H1 (cell line): ENCODE results near the gene IRF8. TPM values are rescaled to one million over a fixed set of nuclear protein-coding genes. Genes with fewer than 3 reads are reported as not detected.

Source experiments
- CTCF ChIA-PET: fragments of 300-600 bp; sonication (Branson Sonifier 250); formaldehyde crosslinking; loops from one replicate; lab custom pipeline; 2021; ENCODE audit not compliant: partially characterized antibody; lab: Charles Lee
- POLR2A ChIA-PET: fragments of 300-600 bp; sonication (Branson Sonifier 250); formaldehyde crosslinking; loops from one replicate; lab custom pipeline; 2021; ENCODE audit warnings: inconsistent platforms; ENCODE audit not compliant: partially characterized antibody; lab: Charles Lee
- DNase-seq, 2 experiments: peaks; one replicate each; pipeline versions ENCODE4 v3.0.0 to v3.0.0-alpha.2; 2010 to 2022; ENCODE audit warnings: low spot score in 2 of 2, low read depth in 1 of 2, mixed read lengths in 1 of 2
- FAIRE-seq: peaks from 2 replicates; lab custom pipeline; 2011; peaks lifted over from hg19 to GRCh38; lab: Jason Lieb, UNC
- H2AFZ ChIP-seq: 2 replicates; pipeline ENCODE4 v1.8.1; 2012; ENCODE audit warnings: low read length, inconsistent platforms
- H2AK5ac ChIP-seq: 2 replicates; pipeline ENCODE4 v1.6.1; 2013; ENCODE audit warnings: low read depth, low read length
- H2BK120ac ChIP-seq: replicated peaks from 2 replicates; pipeline ENCODE3; 2013; ENCODE audit warnings: low read depth, low read length, inconsistent platforms
- H2BK12ac ChIP-seq: 2 replicates; pipeline ENCODE4 v1.6.1; 2013; ENCODE audit warnings: low read depth, low read length
- H2BK15ac ChIP-seq: 2 replicates; pipeline ENCODE4 v1.6.1; 2013; ENCODE audit warnings: low read length
- H2BK20ac ChIP-seq: 2 replicates; pipeline ENCODE4 v1.6.1; 2013; ENCODE audit warnings: low read length
- H2BK5ac ChIP-seq: 2 replicates; pipeline ENCODE4 v1.6.1; 2013; ENCODE audit warnings: low read depth, low read length
- H3K14ac ChIP-seq: 2 replicates; pipeline ENCODE4 v1.6.1; 2013; ENCODE audit warnings: inconsistent platforms; ENCODE audit not compliant: insufficient read length
- H3K18ac ChIP-seq: 2 replicates; pipeline ENCODE4 v1.6.1; 2013; ENCODE audit warnings: low read length; ENCODE audit errors: extremely low read depth
- H3K23ac ChIP-seq: 2 replicates; pipeline ENCODE4 v1.6.1; 2013; ENCODE audit warnings: inconsistent platforms; ENCODE audit not compliant: insufficient read length
- H3K23me2 ChIP-seq: 2 replicates; pipeline ENCODE4 v1.6.1; 2013; ENCODE audit warnings: low read depth, low read length
- H3K27ac ChIP-seq: 2 replicates; pipeline ENCODE4 v1.6.1; 2011; ENCODE audit warnings: low read depth, low read length, inconsistent platforms
- H3K27me3 ChIP-seq, 4 experiments: replicated peaks in 1 of 4; 1 replicate in 1 of 4; 2 replicates in 3 of 4; pipeline versions ENCODE4 v1.6.1 to v1.8.1; 2011 to 2013; ENCODE audit warnings: low read length in 3 of 4, mild to moderate bottlenecking in 3 of 4, inconsistent platforms in 2 of 4, mixed read lengths in 2 of 4, moderate library complexity in 1 of 4; ENCODE audit not compliant: control insufficient read depth in 3 of 4, insufficient read depth in 3 of 4; ENCODE audit errors: extremely low read depth in 1 of 4
- H3K36me3 ChIP-seq, 4 experiments: 2 replicates each; pipeline versions ENCODE4 v1.6.1 to v1.8.1; 2011 to 2013; ENCODE audit warnings: mild to moderate bottlenecking in 4 of 4, low read length in 3 of 4, moderate library complexity in 2 of 4, control low read depth in 1 of 4, inconsistent platforms in 1 of 4; ENCODE audit not compliant: insufficient read depth in 4 of 4, control insufficient read depth in 2 of 4
- H3K4ac ChIP-seq: replicated peaks from 2 replicates; pipeline ENCODE3; 2013; ENCODE audit warnings: low read length, low read depth, mixed read lengths, inconsistent platforms; ENCODE audit not compliant: insufficient read length
- H3K4me1 ChIP-seq, 4 experiments: replicated peaks in 1 of 4; 1 replicate in 1 of 4; 2 replicates in 3 of 4; pipeline versions ENCODE4 v1.6.1 to v1.8.1; 2011 to 2013; ENCODE audit warnings: low read length in 3 of 4, inconsistent platforms in 2 of 4, mixed read lengths in 1 of 4; ENCODE audit not compliant: insufficient read depth in 4 of 4, control insufficient read depth in 3 of 4
- H3K4me2 ChIP-seq, 2 experiments: 2 replicates each; pipeline versions ENCODE4 v1.6.1 to v1.8.1; 2011 to 2013; ENCODE audit warnings: low read depth in 2 of 2, low read length in 2 of 2, control low read depth in 1 of 2, inconsistent platforms in 1 of 2, mild to moderate bottlenecking in 1 of 2; ENCODE audit not compliant: insufficient read depth in 1 of 2
- H3K4me3 ChIP-seq, 4 experiments: fragments of 200-600, 300-600 bp in 1 of 4; sonication (generic), shearing (Covaris generic), sonication (Bioruptor Twin) in 1 of 4; 2 replicates each; pipeline versions ENCODE4 v1.5.1 to v1.8.1; 2011 to 2016; ENCODE audit warnings: low read length in 4 of 4, low read depth in 3 of 4, control low read depth in 2 of 4, inconsistent platforms in 2 of 4, mild to moderate bottlenecking in 2 of 4, mixed read lengths in 1 of 4, moderate library complexity in 1 of 4; ENCODE audit not compliant: insufficient read depth in 2 of 4; ENCODE audit errors: extremely low read depth in 1 of 4
- H3K56ac ChIP-seq: replicated peaks from 2 replicates; pipeline ENCODE3; 2013; ENCODE audit warnings: low read depth, mild to moderate bottlenecking, mixed read lengths, low read length, inconsistent platforms; ENCODE audit not compliant: insufficient read length
- H3K79me1 ChIP-seq: 2 replicates; pipeline ENCODE4 v1.6.1; 2013; ENCODE audit warnings: low read depth, low read length, control low read depth
- H3K79me2 ChIP-seq, 2 experiments: 2 replicates each; pipeline versions ENCODE4 v1.6.1 to v1.8.1; 2012 to 2013; ENCODE audit warnings: low read length in 2 of 2, mild to moderate bottlenecking in 2 of 2, inconsistent platforms in 1 of 2; ENCODE audit not compliant: insufficient read depth in 2 of 2, control insufficient read depth in 1 of 2
- H3K9ac ChIP-seq, 4 experiments: replicated peaks in 1 of 4; 1 replicate in 1 of 4; 2 replicates in 3 of 4; pipeline versions ENCODE4 v1.6.1 to v1.8.1; 2011 to 2013; ENCODE audit warnings: low read depth in 3 of 4, low read length in 3 of 4, control low read depth in 2 of 4, mild to moderate bottlenecking in 2 of 4, moderate library complexity in 2 of 4, inconsistent platforms in 1 of 4; ENCODE audit errors: extremely low read depth in 1 of 4
- H3K9me3 ChIP-seq, 2 experiments: 2 replicates each; pipeline versions ENCODE4 v1.6.1 to v1.8.1; 2012 to 2013; ENCODE audit warnings: mild to moderate bottlenecking in 2 of 2, moderate library complexity in 2 of 2, control low read depth in 1 of 2, inconsistent platforms in 1 of 2, low read depth in 1 of 2, low read length in 1 of 2, mixed read lengths in 1 of 2; ENCODE audit not compliant: insufficient read depth in 2 of 2
- H4K20me1 ChIP-seq, 2 experiments: replicated peaks in 1 of 2; 2 replicates each; pipeline versions ENCODE3 to v1.8.1; 2011 to 2013; ENCODE audit warnings: inconsistent platforms in 2 of 2, low read length in 2 of 2, mild to moderate bottlenecking in 1 of 2; ENCODE audit not compliant: insufficient read depth in 2 of 2, control insufficient read depth in 1 of 2
- H4K5ac ChIP-seq: 2 replicates; pipeline ENCODE4 v1.6.1; 2013; ENCODE audit warnings: low read length, low read depth, mixed read lengths, inconsistent platforms; ENCODE audit not compliant: insufficient read length
- H4K8ac ChIP-seq: 2 replicates; pipeline ENCODE4 v1.8.0; 2013; ENCODE audit warnings: mild to moderate bottlenecking, moderate library complexity, low read length, inconsistent platforms; ENCODE audit not compliant: insufficient read depth; ENCODE audit errors: extremely low read depth
- H4K91ac ChIP-seq: replicated peaks from 2 replicates; pipeline ENCODE3; 2013; ENCODE audit warnings: low read length, mixed read lengths, inconsistent platforms; ENCODE audit not compliant: insufficient read length
- MAX ChIP-seq: IDR thresholded peaks from 2 replicates; pipeline ENCODE4 v1.6.1; 2012; ENCODE audit warnings: inconsistent platforms
- POLR2A ChIP-seq, 2 experiments: IDR thresholded peaks; 1 replicate in 1 of 2; 2 replicates in 1 of 2; pipeline ENCODE4 v1.6.1; 2011; ENCODE audit warnings: low read depth in 2 of 2, low read length in 2 of 2, mild to moderate bottlenecking in 2 of 2; ENCODE audit errors: control extremely low read depth in 1 of 2
- POU5F1 ChIP-seq: IDR thresholded peaks from 2 replicates; pipeline ENCODE4 v1.6.1; 2011; ENCODE audit warnings: low read depth, mild to moderate bottlenecking, low read length, moderate library complexity
- SIX5 ChIP-seq: IDR thresholded peaks from 2 replicates; pipeline ENCODE4 v1.6.1; 2011; ENCODE audit warnings: mild to moderate bottlenecking, low read depth, low read length
- WGBS, 2 experiments: shearing (Covaris generic) in 1 of 2; methylation state at CpG; one replicate each; pipeline versions ENCODE4 v1.1.6 to v1.1.7; 2013 to 2015; ENCODE audit warnings: low lambda C conversion rate in 2 of 2, mixed read lengths in 2 of 2, inconsistent platforms in 1 of 2, low coverage in 1 of 2, missing lambda C conversion rate in 1 of 2; ENCODE audit not compliant: insufficient replicate concordance in 2 of 2, insufficient coverage in 1 of 2, insufficient read length in 1 of 2; ENCODE audit errors: extremely low coverage in 1 of 2, missing lambda C conversion rate in 1 of 2; 5-methylcytosine and 5-hydroxymethylcytosine counted together
- polyA plus RNA-seq, 7 experiments: library from polyadenylated mRNA; depleted of rRNA in 3 of 7; stranded (reverse) in 5 of 7; unstranded in 2 of 7; fragments of >200 nt in 5 of 7; fragments of 200-250 nt in 2 of 7; gene quantifications; 1 replicate in 5 of 7; 2 replicates in 1 of 7; 4 replicates in 1 of 7; pipeline versions ENCODE4 v1.2.1 to v1.2.3, GENCODE V29; 2011 to 2013; ENCODE audit warnings: missing spikeins in 2 of 7, mixed read lengths in 2 of 7
- total RNA-seq: library from RNA; stranded (reverse); fragmentation: NEBNext Ultra II Directional; extraction: Animal tissue kit (Norgen Biotek cat#: 25700); gene quantifications from 2 replicates; pipeline ENCODE4 v1.2.1, GENCODE V29; 2021

Gene IRF8
- total and polyA plus RNA-seq, 2 of the 8 experiments (the other 6 are each of a cell fraction or from before 2014, with no cell fraction given): 0.35 to 2.0 TPM

GRCh38 chr16:85882181-85882810 lies 16.7 kb upstream of the IRF8 start:
- Histone ChIP-seq H3K23ac (no peak overlapping the region), H3K56ac (no peak overlapping the region), H4K5ac (no peak overlapping the region), H3K9ac (no peak overlapping the region), H3K9me3 (no peaks in the 10 kb centered on the region), H3K18ac (no peak overlapping the region), H3K4me2 (no peak overlapping the region), H2BK120ac (no peak overlapping the region), H4K20me1 (no peaks in the 10 kb centered on the region), H3K27ac (no peak overlapping the region), H2BK5ac (no peak overlapping the region), H3K23me2 (no peaks in the 10 kb centered on the region), H3K79me1 (no peaks in the 10 kb centered on the region), H2BK20ac (no peak overlapping the region), H2BK15ac (no peak overlapping the region), H3K36me3 (no peaks in the 10 kb centered on the region), H3K27me3 (peaks cover 0 to 3% (median 0%) of the 10 kb centered on the region in 4 experiments; a peak in 3 of 7 replicates), H2AK5ac (no peak overlapping the region), H3K79me2 (no peaks in the 10 kb centered on the region), H4K91ac (no peak overlapping the region), H3K4me1 (no peaks in the 10 kb centered on the region), H3K4me3 (no peak overlapping the region), H2AFZ (no peak overlapping the region), H4K8ac (no peak overlapping the region), H3K4ac (no peak overlapping the region), H3K14ac (no peak overlapping the region), H2BK12ac (no peak overlapping the region)
- DNase-seq (no peak), FAIRE-seq (no peak)
- TF ChIP-seq POU5F1: no peak
- TF ChIP-seq MAX: no peak
- TF ChIP-seq POLR2A (IDR thresholded peaks at IDR 0.05; ENCODE audit: control extremely low read depth in 1 of 2, low read depth in 2 of 2, low read length in 2 of 2): no peak
- no peak for TF ChIP-seq SIX5
- POLR2A ChIA-PET: interaction anchor here (0.6 to 0.8 kb wide), 2 partner anchors 35 to 58 kb away, joined by 3 read pairs; no protein-coding TSS in a partner anchor
- CTCF ChIA-PET: interaction anchor here (1.0 to 1.3 kb wide), 2 partner anchors 34 to 61 kb away, joined by 3 read pairs; no protein-coding TSS in a partner anchor
- 78% methylated on average over 4 of the region's 4 CpGs; no CpG with 5 or more reads in 1 of the 2 experiments for WGBS, 2 experiments
